Head of caudate nucleus (tissue), 42 donors: ENCODE results near the gene ZFHX2.
"Not testable (repeated sequence)": the region's sequence is repeated elsewhere in the genome, so short reads cannot be mapped to it uniquely, and the experiment has no call there.

ENCODE experiments used
- DNase-seq, 42 donors: peaks; one replicate each; pipeline versions ENCODE4 v3.0.0 to v3.0.0-alpha.2; 2020 to 2021; ENCODE audit warnings: mixed read lengths in 7 of 42
- intact Hi-C: fragments of 100-400 bp; cut with DNase I; formaldehyde crosslinking; loops from one replicate; pipeline ENCODE4 v1.15.0; 2022

Gene ZFHX2

DNA sequence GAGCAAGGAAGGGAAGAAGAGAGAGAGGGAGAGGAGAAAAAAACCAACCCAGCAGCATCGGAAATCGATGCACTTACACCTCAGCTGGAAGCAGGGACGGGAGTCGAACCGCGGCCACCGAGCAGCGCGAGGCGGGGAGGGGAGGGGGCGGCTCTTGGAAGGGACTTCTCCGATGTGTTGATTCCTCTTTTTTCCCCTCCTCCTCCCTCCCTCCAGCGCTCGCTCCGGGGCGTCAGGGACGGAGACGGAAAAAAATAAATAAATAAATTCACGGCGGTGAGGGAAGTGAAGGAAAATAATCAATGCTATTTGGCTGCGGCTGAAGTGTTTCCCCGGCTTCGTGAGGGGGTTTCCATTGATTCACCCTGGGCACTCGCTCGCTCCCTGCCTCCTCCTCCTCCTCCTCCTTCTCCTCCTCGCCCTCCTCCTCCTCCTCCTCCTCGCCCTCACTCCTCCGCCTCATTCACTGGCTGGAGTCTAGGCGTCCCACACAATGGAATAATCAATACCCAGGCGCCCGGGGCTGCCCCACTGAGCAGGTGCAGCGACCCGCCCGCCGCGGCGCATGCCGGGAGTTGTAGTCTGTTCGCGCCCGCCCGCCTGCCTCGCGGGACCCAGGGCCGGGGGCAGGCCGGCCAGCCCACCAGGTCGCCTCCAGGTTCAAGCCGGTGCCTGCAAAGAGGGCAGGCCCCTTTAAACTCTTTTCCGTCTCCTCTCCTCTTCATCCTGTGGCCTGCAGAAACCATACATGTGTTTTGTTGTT is at the start of gene ZFHX2:
ZFHX2 (minus strand) TSS at position 500 of the 763 bp plus-strand sequence. CDS start 16,440 bp downstream, outside the sequence.
- intact Hi-C loops, result loop anchor here (10.0 kb wide), 1 partner anchor 227 kb away; the partner anchor contains the start of gene PABPN1
- peak; percentile 78 to 97 (median 93) for DNase-seq

DNA sequence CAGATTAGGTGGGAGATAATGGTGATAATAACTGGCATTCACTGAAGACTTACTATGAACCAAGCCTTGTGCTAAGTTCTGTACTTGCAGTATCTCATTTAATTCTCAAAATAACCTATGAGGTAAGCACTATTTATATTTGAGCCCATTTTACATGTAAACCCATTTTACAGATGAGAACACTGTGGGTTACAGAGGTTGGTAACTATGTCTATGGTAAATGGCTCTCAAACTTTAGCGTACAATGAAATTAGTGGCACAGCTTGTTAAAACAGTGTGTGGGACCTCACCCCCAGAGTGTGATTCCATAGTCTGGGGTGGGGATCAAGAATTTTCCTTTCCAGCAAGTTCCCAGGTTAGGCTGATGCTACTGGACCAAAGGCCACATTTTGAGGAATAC is 49.2 kb upstream of the ZFHX2 start:
- intact Hi-C loops, result no loop called here

DNA sequence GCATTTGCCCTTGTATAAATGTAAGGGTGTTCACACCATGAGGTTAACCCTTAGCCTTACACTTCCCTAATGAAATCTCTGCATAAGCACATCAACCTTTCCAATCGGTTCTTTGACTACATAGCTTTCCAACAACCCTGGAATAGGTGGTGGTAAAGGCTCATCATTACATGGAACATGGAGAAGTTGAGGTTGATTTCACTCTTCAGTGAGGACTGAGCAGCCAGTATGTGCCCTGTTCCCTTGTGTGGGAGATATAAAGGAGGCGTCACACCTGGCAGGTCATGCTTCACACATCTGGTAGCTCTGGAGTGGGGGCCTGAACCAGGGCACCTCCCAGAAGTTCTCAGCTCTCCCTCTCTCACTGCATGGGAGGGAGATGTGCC is 48.8 kb upstream of the ZFHX2 start:
- no peak for DNase-seq
- intact Hi-C loops, result no loop called here

More for the DNA sequence above, 49.2 kb upstream of the ZFHX2 start:
- no peak for DNase-seq

DNA sequence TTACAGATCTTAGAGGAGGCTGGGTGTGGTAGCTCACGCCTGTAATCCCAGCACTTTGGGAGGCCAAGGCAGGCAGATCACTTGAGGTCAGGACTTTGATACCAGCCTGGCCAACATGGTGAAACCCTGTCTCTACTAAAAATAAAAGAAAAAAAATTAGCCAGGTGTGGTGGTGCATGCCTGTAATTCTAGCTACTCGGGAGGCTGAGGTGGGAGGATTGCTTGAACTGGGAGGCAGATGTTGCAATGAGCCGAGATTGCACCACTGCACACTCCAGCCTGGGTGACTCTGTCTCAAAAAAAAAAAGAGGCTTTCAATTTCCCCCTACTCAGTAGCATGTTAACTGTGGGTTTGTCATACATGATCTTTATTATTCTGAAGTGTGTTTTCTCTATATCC is 42.6 kb upstream of the ZFHX2 start:
- intact Hi-C loops, result not testable (repeated sequence)
- peak in 1 of 42 donors; percentile 16 for DNase-seq

DNA sequence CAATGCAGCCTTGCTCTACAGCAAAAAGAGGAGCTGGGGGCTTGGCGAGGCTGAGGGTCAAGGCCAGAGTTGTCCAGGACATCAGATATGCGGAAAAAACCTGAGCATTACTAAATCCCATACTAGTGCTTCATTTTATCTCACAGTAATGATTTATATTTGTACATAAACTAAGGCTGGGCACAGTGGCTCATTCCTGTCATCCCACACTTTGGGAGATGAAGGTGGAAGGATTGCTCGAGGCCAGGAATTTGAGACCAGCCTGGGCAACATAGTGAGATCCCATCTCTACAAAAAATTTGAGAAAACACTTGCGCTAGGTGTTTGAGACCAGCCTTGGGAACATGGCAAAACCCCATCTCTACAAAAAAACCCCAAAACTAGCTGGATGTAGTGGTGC is 38.6 kb upstream of the ZFHX2 start:
- DNase-seq, result peak in 1 of 42 donors; percentile 8

DNA sequence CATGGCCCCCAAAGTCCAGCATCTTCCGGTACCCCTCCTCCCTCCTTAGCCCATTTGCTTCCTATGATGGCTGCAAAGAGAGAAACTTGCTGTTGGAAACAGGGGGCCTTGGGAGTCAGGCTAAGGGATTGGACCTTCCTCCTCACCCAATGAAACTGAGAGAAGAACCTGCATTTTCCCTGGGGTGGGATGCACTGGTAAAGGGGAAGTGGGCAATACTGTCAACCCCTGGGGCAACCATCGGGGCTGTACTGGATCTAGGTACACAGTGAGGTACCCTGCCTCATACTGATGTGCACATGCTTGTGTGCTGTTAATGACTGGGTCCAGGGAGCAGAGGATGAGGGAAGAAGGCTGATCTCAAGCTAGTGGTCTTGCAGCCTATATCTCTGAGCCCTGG is 38.0 kb upstream of the ZFHX2 start:
- DNase-seq, result peak in 2 of 42 donors; percentile 9 to 30
- intact Hi-C loops, result no loop called here

More for the DNA sequence above, 38.6 kb upstream of the ZFHX2 start:
- intact Hi-C loops, result no loop called here

DNA sequence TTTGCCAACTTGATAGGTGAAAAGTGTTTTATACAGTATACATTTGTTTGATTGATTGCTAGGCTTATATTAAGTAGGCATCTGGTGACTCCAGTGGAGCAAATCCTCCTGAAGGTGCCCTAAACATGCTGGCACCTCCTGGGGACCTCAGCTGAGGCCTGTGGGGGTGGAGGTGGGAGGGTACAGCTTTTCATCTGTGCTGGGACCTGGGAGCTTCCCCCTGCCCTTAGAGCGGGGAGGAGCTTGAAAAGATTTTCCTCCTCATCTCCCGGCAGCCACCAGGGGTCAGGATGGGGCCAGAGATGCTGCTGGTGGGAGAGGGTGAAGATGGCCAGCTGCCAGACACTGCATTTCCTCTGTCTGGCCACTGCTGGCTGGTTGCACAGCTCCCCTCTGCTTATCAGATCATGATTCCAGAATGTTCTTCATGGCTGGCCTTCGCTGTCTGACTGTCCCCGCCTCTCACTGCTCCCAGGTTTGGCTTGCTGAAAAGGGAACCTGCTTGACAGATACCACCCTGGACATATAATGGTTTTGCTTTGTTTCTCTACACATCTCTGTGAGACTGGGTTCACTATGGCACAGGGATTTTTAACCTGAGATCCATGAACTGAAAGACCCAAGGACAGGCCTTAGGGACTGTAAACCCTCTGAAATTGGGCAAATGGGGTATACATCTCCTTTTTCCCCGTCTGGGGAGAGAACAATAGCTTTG is 37.5 kb upstream of the ZFHX2 start:
- DNase-seq, result peak; percentile 76 to 94 (median 87)
- intact Hi-C loops, result no loop called here

DNA sequence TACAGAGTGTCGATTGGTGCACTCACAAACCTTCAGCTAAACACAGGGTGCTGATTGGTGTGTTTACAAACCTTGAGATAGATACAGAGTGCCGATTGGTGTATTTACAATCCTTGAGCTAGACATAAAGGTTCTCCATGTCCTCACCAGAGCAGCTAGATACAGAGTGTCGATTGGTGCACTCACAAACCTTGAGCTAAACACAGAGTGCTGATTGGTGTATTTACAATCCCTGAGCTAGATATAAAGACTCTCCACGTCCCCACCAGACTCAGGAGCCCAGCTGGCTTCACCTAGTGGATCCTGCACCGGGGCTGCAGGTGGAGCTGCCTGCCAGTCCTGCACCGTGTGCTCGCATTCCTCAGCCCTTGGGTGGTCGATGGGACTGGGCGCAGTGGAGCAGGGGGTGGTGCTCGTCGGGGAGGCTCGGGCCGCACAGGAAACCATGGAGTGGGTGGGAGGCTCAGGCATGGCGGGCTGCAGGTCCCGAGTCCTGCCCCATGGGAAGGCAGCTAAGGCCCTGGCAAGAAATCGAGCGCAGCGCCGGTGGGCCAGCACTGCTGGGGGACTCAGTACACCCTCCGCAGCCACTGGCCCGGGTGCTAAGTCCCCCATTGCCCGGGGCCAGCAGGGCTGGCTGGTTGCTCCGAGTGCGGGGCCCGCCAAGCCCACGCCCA is 33.1 kb upstream of the ZFHX2 start:
- intact Hi-C loops, result not testable (repeated sequence)
- peak in 1 of 42 donors; percentile 9 for DNase-seq

DNA sequence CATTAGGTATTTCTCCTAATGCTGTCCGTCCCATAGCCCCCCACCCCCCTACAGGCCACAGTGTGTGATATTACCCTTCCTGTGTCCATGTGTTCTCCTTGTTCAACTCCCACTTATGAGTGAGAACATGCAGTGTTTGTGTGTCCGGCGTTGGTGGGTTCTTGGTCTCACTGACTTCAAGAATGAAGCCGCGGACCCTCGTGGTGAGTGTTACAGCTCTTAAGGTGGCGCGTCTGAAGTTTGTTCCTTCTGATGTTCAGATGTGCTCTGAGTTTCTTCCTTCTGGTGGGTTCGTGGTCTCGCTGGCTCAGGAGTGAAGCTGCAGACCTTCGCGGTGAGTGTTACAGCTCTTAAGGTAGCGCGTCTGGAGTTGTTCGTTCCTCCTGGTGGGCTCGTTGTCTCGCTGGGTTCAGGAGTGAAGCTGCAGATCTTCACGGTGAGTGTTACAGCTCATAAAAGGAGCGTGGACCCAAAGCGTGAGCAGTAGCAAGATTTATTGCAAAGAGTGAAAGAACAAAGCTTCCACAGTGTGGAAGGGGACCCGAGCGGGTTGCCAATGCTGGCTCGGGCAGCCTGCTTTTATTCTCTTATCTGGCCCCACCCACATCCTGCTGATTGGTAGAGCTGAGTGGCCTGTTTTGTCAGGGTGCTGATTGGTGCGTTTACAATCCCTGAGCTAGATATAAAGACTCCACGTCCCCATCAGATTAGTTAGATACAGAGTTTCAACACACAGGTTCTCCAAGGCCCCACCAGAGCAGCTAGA is 32.4 kb upstream of the ZFHX2 start:
- intact Hi-C loops, result not testable (repeated sequence)
- DNase-seq, result peak in 2 of 42 donors; percentile 1

DNA sequence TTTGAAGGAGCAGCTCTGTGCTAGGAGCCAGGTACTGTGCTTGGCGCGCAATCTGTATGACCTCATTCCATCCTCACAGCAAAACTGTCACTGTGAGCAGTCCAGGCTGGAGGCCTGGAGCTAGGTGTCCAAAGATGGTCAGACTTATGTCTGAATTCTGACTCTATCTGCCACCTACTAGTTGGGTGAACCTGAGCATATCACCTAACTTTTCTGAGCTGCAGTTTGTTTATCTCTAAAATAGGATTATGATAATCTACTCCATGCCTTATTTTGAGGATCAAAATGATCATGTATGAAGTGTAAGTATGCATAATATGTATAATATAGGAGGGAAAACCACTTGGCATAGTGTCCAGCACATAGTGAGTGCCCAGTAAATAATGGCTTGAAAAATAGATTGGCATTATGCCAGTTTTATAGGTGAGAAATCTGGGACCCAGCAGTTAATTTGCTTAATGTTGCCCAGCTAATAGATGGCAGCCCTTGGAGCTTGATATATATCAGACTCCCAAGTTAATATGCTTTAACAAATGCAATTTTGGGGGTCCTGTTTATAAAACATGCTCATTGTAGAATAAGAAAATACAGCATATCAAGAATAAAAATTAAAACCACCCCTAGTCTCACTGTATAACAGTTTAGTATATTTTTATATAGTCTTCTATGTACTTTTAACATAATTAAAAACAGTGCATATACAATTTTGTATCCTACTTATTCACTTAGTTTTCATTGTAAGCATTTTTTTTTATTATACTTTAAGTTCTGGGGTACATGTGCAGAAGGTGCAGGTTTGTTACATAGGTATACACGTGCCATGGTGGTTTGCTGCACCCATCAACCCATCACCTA is 31.6 kb upstream of the ZFHX2 start:
- intact Hi-C loops, result no loop called here
- DNase-seq, result peak in 2 of 42 donors; percentile 1

DNA sequence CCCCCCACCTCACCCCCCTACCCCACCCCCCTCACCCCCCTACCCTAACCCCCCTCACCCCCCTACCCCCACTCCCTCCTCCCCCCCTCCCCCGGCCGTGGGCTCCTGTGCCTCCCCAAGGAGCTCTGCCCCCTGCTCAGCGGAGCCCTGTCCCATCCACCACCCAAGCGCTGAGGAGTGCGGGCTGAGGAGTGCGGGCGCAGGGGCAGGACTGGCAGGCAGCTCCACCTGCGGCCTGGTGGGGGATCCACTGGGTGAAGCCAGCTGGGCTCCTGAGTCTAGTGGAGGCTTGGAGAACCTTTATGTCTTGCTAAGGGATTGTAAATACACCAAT is 29.4 kb upstream of the ZFHX2 start:
- intact Hi-C loops, result no loop called here
- peak in 1 of 42 donors; percentile 25 for DNase-seq

DNA sequence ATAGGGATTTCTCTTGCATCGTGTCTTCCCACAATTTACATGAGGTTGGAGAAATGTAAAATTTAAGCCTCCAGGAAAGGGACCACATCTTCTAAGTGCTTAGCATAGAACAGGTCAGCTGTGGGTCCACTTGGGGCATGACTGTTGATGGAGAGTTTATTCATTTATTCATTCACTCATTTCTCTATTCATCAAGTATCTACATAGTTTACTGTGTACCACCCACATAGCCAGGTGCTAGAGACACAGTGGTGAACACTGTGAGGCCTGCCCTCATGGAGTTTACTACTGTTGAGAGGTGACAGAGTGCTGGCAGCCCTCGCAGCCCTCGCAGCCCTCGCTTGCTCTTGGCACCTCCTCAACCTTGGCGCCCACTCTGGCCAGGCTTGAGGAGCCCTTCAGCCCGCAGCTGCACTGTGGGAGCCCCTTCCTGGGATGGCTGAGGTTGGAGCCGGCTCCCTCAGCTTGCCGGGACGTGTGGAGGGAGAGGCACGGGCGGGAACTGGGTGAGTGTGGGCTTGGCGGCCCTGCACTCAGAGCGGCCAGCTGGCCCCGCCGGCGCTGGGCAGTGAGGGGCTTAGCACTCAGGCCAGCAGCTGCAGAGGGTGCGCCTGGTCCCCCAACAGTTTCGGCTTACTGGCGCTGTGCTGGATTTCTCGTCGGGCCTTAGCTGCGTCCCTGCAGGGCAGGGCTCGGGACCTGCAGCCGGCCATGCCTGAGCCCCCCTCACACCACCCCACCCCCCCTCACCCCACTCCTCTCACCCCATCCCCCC is 28.8 kb upstream of the ZFHX2 start:
- DNase-seq, result peak in 2 of 42 donors; percentile 10 to 22

DNA sequence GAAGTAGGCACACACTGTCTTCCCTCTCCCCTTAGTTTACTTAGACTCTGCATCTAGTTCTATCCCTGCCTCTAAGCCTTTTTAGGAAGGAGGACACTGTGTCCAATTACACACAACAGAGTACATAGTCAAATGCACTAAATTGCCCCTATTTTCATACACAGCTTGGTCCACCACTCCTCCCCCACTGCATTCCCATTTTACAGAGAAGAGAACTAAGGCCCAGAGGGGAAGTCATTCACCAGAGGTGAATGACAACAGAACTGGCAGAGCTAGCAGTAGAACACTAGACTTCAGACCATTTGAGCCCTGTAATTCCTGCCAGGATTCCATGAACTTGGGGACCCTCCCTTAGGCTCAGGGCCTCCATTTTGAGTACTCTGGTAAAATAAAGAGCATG is 28.2 kb upstream of the ZFHX2 start:
- intact Hi-C loops, result no loop called here
- DNase-seq, result peak in 3 of 42 donors; percentile 2 to 6 (median 3)

More for the DNA sequence above, 28.8 kb upstream of the ZFHX2 start:
- intact Hi-C loops, result no loop called here

DNA sequence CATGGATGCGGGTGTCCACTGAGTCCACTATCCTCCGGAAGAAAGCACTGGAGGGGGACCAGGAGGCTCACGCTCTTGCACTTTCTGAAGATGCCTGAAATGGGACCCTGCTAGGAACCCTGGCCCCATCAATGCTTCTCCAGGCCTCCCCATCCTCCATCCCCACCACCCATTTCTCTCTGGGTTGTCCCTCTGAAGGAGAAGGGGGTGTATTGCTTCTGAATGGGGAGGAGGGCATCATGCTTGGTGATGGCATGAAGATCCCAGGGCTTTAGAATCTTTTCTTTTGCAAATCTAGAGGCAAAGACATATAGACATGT is 27.7 kb upstream of the ZFHX2 start:
- DNase-seq, result peak in 1 of 42 donors; percentile 34

DNA sequence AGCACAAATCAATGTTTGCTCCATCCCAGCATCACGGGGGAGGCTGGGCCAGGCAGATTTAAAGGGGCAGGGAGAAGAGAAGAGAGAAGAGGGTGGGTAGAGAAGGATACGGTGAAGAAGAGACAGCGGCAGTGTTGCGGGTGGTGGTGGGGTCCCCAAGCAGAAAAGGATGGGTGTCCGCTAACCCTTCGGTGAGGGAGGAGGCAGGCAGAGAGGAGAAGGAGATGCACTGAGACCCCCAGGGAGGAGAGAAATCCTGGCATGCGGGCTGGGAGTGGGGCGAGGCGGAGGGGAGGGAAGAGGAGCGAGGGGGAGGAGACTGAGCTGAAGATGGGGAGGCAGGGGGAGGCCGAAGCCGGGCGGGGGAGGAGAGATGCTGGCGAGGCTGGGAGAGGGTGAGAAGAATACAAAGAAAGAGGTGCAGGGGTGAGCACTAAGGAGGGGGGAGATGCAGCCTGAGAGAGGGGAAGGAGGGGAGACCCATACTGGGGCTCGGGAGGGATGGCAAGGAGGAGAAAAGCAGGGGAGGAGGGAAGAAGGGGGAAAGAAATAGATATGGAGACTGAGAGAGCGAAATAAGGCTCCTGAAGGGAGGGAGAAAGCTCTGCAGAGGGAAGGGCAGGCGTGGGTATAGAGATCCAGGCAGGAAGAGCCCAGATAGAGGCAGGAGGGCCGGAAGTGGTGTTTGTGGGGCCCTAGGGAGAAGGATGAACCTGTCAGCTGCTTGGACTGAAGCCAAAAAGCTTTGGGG is 27.2 kb upstream of the ZFHX2 start, which contains the start of gene JPH4:
JPH4 (minus strand) TSS at position 231 of the 751 bp plus-strand sequence. CDS start 1,337 bp downstream, outside the sequence.
- intact Hi-C loops, result no loop called here

More for the DNA sequence above, 27.7 kb upstream of the ZFHX2 start:
- intact Hi-C loops, result no loop called here

DNA sequence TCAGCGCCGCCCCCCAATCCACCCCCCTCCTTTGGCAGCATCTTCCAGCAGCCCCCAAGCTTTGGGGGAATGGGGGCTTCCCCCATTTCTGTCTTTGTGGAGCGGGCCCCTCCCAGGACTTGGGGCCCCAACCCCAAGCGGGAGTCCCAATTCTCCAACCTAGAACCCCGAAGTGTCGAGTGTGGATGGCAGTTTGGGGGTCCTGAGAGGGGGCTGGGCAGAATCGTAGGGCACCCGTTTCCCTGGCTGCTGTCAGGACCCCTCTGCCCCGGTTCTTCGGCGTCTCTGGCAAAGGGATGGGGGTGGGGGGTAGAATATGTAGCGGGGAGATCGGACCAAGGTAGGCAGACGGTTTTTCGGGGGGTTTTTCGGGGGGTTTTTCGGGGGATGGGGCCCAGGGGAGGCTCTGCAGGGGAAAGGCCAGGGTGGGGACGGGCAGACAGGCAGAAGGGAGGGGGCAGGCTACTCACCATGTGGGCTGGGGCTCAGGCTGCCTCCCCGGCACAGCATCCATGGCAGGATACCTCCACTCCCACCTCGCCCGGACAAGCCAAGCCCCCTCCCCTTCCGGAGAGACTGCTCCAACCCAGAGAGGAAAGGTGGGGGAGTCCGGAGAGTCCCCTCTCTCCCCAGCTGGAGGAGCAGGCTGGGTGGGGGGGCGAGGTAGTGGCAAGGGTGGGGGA is 26.3 kb upstream of the ZFHX2 start:
- DNase-seq, result peak in 6 of 42 donors; percentile 23 to 57 (median 40)
- intact Hi-C loops, result no loop called here

More for the DNA sequence above, 27.2 kb upstream of the ZFHX2 start, which contains the start of gene JPH4:
- DNase-seq, result peak in 41 of 42 donors; percentile 35 to 94 (median 79)
